IPS-NIHi7 (cell line): ENCODE data around the gene ASF1B.

Source experiments
- DNase-seq: peaks from one replicate; pipeline ENCODE4 v3.0.0; 2012; ENCODE audit warnings: mixed read lengths; ENCODE audit errors: extremely low spot score

The ASF1B gene

DNA sequence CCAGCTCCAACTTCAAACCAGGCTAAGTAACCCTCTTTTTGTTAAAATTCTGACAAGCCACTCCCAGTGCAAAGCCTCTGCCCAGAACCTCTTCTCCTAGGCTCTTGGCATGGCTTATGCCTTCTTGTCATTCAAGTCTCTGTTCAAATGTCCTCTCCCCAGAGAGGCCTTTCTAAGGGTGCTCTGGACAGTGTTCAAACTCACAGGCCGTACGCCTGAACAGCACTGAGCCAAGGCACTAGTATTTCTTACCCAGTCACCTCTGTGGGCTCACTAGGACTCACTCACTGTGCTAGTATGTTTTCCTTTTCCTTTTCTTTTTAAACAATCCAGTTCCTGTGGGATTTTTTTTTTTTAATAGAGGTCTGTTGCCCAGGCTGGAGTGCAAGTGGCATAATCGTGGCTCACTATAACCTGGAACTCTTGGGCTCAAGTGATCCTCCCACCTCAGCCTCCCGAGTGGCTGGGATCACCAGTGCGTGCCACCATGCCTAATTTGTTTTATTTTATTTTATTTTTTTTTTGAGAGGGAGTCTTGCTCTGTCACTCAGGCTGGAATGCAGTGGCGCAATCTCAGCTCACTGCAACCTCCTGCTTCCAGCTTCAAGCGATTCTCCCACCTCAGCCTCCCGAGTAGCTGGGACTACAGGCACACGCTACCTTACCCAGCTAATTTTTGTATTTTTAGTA is 2.3 kb upstream of the ASF1B start:
- DNase-seq, result no peak

DNA sequence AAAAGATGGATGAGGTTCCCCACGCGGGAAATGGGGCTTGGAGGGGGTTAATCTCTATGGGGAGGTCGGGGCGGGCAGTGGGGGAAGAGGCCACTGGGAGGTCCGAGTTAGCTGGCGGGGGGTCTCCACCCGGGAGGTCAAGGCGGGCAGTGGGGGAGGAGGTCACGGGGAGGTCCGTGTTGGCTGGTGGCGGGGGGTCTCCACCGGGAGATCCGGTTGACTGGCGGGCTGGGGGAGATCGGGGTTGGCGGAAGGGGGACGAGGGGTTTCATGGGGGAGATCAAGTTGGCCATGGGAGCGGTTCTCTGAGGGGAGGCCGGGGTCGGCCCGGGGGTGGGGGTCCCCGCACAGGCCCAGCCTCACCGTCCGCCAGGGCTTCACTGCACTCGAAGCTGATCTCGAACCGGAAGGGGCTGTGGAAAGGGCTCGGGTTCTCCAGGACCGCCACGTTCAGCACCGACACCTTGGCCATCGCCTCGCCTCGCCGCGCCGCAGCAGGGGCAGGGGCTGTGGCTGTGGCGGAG is 342 bp downstream of the ASF1B start:
- DNase-seq, result no peak

DNA sequence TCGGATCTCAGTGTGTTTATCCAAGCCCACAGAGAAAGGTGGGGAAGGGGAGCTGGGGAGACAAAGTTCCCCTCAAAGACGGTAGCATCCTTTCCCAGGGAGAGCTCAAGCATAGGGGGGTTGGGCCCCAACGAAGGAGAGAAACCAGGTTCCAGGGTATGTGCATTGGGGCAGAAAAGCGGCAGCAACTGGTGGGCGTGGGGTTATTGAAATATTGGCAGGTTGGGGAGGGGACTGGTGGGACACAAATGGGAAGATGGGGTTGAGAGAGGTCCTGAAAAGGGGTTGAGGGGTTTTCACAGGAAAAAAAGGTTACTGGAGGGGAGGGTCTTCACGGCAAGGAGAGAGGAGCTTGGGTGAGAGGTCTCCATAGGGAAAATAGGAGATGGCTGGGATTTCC is 1.0 kb downstream of the ASF1B start:
- no peak for DNase-seq

DNA sequence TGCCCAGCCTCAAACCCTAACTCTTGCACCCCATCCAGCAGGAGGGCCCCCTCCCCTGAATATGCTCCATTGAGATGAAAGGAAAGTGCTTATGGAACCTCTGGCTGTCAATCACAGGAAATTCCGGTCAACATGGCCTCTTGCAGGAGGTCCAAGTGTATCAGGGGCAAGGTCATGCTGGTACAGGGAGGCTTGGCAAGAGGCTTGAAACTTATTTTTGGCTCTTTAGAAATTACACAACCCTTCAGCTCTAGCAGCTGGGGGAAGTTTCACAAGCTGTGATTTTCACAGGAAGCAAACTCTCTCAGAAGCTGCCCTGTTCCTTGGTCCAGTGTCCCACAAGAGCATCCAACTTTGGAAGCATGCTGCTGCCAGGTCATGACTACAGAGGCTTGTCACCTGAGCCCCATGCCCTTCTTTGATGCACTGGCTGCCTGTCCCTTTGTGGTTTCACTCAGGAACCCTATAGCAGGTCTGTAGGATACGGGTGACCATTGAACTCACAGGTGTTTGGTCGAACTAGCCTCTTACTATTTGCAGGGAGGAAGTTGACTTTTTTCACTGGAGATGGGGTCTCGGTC is 8.4 kb downstream of the ASF1B start:
- DNase-seq, result no peak

DNA sequence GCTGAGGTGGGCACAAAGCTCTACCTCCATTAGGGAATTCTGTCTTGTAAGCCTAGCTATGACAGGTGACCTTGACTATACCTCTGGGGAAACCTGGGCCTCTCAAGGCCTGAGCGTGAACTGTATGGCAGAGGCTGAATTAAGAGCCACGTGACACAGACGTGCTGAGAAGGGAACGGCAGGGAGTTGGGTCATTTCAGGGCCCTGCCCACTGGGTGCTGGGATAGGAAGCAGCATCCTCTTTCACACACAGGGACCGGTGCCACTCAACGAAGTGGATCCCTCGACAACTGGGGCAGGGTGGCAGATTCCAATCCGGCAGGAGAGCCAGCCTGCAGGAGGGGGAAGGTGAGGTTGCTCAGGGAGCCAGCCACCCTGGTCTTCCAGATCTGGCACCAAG is 9.2 kb downstream of the ASF1B start:
- no peak for DNase-seq

DNA sequence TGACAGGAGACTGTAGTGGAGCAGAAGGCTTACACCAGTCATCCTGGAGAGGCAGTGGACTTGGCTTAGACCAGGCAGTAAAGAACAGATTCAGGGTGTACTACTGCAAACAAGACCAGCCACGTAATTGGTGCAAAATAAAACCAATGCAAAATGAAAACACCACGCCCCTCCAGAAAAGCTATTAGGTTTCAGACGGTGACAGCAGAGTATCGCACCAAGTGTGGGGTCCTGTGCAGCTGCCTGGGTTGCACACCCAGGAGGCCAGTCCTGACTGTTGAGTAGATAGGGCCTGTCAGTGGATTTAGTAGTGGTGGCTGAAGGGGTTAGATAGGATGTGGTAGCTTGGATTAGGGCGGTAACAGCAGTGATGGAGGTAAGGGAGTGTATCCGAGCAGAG is 13.5 kb downstream of the ASF1B start:
- no peak for DNase-seq

DNA sequence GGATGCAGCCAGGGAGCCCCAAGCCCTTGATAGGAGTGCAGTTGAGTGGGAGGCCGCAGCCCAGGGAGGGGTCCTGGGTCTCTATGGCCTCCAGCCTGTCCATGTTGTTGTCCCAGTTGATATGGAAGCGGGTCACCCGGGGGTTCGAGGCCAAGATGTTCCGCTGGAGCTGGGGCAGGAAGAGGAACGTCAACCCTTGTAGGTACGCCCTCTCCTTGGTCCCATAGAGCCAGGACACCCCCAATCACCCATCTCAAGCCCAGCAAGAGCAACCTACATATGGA is 15.9 kb downstream of the ASF1B start:
- DNase-seq, result no peak

DNA sequence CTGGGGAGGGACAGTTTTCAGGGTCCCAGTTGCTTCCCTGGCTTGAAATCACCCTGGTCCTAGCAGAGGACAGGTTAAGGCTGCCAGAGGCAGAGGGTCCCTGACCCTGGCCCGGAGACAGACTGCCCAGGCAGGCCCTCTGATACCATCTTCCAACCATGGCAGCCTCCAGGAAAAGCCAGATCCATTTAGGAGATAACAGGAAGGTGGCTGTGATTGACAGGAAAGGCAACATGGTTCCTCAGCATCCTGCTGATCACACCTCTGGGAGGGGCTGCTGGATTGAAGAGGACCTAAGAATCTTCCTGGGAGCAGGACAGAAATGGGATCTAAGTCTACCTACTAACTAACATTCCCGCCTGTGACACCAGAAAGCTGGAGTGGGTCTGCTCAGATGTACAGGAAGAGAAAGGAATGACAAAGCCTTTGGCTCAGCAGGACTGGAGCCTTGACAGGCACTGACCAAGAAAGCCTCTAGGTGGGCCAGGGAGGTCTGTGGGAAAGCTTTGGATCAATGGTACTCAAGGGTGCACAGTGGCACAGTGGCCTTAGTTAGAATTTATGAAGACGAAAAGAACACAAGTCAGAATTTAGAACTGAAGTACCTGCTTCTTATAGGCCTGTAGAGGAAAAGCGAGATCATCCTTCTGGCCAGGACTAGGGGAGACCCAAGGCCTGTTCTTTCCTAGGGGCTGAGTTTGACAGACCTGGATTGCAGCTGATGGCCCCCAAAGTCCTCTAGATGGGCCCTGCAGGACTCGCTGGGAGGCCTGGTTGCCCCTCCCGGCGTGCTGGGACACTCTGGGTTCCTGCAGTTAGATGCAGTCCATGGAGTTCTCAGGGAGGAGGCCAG is 16.5 kb downstream of the ASF1B start:
- DNase-seq, result no peak

DNA sequence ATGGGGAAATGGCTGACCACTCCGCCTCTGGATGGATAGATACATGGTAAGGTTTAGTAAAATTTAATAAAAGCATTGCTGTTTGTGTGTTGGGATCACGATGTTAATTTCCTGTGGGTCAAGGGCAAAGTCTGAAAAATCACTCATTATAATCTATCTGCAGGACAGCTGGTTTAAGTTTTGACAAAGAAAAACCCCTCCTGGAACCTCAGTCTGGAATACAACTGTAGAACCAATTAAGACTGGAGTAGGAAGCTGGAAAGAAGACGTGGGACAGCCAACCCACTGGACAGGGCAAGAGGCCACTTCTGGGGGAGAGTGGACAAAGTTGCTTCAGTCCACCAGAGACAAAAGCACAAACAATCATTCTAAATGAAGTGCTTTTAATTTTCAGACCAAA is 17.2 kb downstream of the ASF1B start:
- no peak for DNase-seq

DNA sequence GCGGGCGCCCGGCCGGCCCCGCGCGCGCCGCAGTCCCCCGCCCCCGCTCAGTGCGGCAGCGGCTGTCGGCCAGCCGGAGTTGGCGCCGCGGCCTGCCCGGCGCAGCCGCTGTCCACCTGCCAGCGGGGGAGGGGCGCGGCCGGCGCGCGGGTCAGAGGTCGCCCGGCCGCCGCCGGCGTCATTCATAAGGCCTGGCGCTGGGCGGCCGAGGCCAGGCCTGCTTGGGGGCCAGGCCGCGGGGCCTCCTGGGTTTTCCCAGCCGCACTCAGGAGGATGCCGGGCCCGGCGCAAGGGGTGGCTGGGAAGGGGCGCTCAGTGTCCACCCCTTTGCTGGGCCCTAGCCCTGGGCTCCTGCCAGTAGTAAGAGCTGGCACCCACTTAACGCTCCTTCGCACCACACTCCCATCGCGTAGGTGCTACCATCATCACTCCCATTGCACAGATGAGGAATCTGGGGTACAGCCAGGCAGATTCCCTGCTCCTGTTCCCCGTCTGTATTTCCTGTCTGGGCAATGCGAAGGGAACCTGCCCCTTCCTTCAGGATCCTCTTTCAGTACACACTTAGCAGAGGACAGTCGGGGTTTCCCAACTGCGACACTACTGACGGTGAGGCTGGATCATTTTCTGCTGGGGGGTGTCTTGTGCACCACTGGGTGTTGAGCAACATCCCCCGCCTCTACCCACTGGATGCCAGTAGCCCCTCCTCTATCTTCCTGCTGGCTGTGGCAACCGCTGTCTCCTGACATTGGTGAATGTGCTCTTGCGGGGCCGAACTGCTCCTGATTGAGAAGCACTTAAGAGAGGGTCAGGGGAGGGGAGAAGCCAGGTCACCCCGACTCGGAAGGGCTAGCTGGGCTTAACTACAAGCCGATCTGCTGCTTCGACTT is 18.0 kb downstream of the ASF1B start:
- no peak for DNase-seq

DNA sequence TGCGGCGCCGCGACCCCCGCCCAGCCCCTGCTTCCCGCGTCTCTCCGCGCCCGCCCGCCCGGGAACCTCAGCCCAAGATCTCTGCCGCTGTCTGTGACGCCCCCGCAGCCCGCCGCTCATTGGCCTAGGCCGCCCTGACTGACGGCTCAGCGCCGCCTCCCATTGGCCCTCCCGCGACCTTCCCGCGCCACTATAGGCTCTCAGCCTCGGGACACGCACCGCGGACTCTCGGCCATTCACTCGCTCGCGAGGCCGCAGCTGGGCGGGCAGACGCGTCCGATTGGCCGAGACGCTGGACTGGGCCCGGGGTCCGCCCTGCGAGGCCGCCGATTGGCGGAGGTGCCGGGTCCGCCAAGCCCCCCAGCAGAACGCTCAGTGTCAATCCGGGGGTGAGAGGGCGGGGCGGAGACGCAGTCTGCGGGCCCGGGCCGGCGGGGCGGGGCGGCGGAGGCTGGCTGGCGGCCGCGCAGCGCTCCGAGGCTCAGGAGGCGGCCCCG is 18.7 kb downstream of the ASF1B start, which contains the start of gene PRKACA:
Gene PRKACA, minus strand, starts transcription at position 95 of the 497 bp plus-strand sequence. CDS start 215 bp downstream, outside the sequence.
- DNase-seq, result peak; percentile 100

DNA sequence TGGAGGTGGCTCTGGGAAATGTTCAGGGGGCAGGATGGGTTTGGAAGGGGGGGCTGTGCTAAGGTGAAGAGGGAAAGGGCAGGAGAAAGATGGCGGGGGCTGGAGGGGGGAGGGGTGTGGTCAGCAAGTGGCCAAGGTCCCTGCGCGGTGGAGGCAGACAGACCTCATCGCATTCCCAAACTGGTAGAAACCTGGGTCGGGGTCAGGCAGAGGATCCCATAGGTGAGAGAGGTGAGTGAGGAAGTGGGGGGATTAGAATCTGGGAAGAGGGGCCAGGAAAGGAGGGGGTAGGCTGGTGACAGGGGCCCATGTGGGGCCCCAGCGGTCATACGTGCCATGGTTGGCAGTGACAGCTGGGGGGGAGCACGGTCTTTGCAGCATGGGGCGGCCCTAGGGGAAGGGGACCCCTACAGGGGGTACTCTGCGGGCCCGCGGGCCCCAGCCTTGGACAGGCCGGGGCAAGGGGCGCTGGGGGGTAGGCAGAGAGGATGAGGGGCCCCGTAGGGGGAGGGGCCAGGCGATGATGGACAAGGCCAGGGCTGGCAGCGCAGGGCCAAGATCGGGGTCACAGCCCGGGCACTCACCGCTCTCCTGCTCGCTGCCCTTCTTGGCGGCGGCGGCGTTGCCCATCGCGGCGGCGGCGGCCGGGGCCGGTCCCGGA is 19.3 kb downstream of the ASF1B start:
- DNase-seq, result no peak

DNA sequence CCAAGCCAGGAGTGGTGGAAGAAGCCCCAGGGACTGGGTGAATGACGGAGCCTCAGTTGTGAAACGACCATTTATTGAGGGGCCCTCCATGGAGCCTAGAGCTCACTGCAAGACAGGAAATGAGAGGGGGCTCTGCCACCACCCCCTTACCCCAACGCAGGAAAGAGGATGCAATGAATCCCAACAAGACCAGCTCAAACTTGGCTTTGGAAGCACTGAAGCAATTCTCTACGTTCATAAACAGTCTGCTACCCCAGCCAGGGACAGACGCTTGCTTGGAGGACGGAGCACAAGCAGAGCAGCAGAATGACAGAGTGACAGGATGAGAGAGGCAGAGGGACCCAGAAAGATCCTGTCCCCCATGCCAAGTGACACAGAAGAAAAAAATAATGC is 19.9 kb downstream of the ASF1B start:
- DNase-seq, result no peak

DNA sequence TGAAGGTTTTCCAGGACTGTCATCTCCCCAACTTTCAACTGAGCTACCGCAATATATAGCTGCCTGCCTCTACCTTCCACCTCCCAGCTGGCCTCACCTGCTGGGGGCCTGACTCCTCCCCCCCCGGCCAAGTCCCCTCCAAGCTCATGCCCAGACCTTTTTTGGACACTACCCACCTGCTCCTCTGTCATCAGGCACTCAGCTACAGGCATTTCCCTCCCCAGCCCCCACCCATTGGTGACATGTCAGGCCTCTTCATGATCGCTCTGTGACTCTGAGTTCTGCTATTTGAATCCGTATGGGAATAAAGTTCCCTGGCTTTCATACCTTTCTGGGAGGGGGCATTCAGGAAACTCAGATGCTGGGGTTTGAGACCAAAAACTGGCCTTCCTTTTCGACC is 20.6 kb downstream of the ASF1B start:
- no peak for DNase-seq

DNA sequence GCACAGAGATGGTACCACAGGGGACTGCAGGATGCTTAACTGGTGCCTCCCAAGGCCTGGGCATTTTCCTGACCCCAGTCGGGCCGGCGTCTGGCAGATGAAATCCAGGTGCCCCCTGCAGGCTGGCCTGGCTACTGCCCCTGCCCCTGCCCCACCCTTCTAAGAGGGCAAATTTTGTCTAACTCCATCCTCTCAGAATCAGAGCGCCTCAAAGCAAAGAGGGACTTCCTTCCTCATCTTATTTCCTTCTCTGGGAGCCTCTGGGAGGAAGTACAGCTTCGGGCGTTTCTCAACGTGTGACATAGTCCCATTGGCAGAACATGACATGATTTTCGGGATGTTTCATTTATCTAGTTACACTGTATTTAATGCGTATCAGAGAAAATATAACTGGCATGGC is 21.5 kb downstream of the ASF1B start:
- DNase-seq, result peak; percentile 61

DNA sequence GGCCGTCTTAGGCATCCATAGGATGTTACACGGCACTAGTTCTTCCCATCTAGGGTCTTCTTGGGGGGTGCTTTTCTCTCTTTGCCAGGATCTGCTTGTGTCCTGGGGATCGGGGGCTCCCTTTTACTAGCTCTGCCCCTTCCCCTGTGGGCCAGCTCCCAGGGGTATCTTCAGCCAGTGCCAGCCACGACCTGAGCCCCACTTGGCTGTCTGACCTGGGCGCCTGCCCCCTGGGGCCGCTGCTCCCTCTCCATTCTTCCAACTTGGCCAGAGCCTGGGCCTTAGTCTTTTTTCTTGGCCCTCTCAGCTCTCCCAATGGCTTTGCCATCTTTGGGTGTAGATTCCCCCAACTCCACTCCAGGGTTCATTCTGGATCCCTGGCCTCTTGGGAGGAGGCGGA is 21.9 kb downstream of the ASF1B start:
- DNase-seq, result no peak

DNA sequence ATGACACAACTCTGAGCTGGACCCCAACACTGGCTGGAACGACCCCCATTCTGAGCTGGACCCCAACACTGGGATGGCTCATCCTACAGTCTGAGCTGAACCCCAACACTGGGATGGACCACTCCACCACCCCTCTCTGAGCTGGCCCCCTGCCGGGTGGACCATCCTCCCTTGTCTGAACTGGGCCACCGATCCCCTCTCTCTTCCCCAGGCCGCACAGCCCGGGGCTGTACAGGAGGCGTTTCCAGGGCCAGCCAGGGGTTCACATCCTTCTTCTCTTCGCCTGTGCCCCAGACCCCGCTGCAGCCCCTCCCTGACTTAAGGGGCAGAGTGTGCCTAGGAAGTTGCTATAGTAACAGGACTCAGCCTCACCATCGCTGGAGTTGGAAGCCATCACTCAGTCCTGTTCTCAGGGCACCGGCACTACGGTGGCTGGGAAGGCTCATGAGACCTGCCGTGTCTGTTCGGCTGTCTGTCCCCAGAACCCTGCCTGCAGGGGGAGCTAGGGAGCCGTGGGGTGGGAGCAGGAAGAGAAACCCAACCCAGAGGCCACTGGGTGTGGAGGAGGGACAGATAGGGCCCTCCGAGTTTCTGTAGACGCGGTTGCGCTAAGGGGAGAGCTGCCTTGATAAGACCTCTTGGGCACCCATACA is 22.5 kb downstream of the ASF1B start:
- no peak for DNase-seq

DNA sequence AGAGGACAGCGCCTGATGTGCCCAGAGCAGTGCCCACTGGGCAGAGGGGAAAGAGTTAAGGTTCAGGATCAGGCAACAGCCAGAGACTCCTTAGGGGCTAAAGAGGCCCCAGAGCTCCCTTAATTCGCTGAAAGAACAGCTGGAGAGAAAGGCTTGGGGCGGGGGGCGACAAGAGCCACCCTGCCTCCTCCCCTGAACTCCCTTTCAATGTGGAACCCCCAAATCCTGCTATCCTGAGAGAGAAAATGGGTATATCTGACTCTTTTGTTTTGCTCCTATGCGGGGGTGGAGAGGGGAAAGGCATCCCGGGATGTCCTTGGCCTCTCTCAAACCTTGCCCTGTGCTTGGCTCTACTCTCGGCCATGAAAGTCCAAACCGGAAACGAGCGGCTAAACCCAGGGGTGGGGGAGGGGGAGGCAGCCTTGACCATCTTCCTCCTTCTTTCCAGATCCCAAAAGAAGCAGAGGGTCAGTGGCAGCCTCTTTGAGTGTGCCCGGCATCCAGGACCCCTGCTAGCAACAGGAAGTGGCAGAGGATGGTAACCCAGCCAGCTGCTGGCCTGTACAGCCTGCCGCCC is 23.5 kb downstream of the ASF1B start:
- DNase-seq, result no peak

DNA sequence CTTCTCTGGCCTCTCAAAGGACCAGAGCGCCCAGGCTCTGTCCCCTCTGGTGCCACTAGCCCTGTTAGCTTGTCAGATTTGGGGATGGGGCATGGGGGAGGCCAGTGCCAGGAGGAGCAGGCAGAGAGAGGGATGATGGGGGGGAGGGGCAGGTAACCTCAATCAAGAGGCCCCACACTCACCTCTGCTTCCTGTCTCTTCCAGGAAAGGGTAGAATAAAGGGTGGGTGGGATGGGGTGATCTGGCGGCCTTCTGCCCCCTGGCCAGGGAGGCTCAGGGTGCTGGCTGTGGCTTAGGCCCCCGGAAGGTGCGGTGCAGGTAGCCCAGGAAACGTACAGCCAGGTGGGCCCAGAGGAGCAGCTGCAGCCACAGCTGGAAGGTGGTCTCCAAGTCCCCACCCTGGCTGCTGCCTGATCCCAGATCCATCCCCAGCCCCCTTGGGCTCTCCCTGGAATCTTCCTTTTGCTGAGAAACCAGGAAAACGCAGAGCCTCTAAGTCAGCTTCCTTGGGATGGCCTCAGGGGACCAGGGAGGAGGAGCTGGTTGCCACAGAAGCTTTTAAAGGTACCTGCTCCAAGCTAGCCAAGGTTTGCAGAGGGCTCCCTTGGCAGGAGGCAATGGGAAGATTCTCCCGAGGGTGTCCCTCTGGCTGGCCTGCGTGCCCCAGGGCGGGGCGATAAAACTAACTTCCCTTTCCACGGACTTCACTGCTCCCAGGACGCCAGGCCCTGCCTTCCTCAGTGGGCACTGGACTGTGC is 24.2 kb downstream of the ASF1B start:
- no peak for DNase-seq

DNA sequence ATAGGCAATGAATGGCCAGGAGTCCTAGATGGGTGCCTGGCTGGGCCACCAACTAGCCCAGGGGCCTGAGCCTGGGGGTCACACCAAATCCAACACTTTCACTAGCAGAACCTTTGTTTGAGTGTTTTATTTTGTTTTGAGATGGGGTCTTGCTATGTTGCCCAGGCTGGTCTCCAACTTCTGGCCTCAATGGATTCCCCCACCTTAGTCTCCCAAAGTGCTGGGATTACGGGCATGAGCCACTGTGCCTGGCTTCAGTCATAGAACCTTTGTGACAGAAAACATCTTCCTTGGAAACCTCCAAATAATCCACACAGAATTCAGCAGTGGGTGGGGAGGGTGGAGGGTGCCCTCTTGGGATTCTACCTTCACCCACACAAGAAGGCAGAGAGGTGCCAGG is 24.9 kb downstream of the ASF1B start:
- no peak for DNase-seq
